Activated CD8-positive, alpha-beta memory T cell treated with anti-CD3 and anti-CD28 coated beads for 48 hours (primary cell): ENCODE results near the gene SLC25A21.
"Not testable (repeated sequence)": the region's sequence is repeated elsewhere in the genome, so short reads cannot be mapped to it uniquely, and the experiment has no call there.

ENCODE experiments used
- DNase-seq, 3 experiments: peaks; one replicate each; pipeline ENCODE4 v3.0.0-alpha.2; 2020; ENCODE audit warnings: low read depth in 2 of 3, low spot score in 2 of 3

SLC25A21 gene

GRCh38 chr14:36724162-36724561, 448.2 kb downstream of the SLC25A21 start:
- DNase-seq: no peak

- no peak for DNase-seq
Measured at GRCh38 chr14:36723530-36723929, 448.9 kb downstream of the SLC25A21 start.

GRCh38 chr14:36721877-36722276, 450.5 kb downstream of the SLC25A21 start:
- no peak for DNase-seq

GRCh38 chr14:36720657-36721056, 451.7 kb downstream of the SLC25A21 start:
- no peak for DNase-seq

- no peak for DNase-seq
Measured at GRCh38 chr14:36719823-36720222, 452.6 kb downstream of the SLC25A21 start.

- DNase-seq: no peak
Measured at GRCh38 chr14:36718216-36718615, 454.2 kb downstream of the SLC25A21 start.

GRCh38 chr14:36717363-36717762, 455.0 kb downstream of the SLC25A21 start:
- no peak for DNase-seq

- DNase-seq: no peak
Measured at GRCh38 chr14:36716614-36717184, 455.7 kb downstream of the SLC25A21 start.

- no peak for DNase-seq
Measured at GRCh38 chr14:36713960-36714703, 458.3 kb downstream of the SLC25A21 start.

GRCh38 chr14:36707570-36707969, 464.8 kb downstream of the SLC25A21 start:
- no peak for DNase-seq

GRCh38 chr14:36702474-36702873, 469.9 kb downstream of the SLC25A21 start:
- DNase-seq: no peak

- no peak for DNase-seq
Measured at GRCh38 chr14:36701132-36701531, 471.3 kb downstream of the SLC25A21 start.

GRCh38 chr14:36700651-36701050, 471.8 kb downstream of the SLC25A21 start:
- DNase-seq: no peak

GRCh38 chr14:36699420-36699819, 473.0 kb downstream of the SLC25A21 start:
- not testable (repeated sequence) for DNase-seq

- no peak for DNase-seq
Measured at GRCh38 chr14:36690311-36691040, 481.9 kb downstream of the SLC25A21 start.

GRCh38 chr14:36684946-36685345, 487.5 kb downstream of the SLC25A21 start:
- DNase-seq: no peak

- DNase-seq: no peak
Measured at GRCh38 chr14:36683083-36683724, 489.2 kb downstream of the SLC25A21 start.

- DNase-seq: no peak
Measured at GRCh38 chr14:36682338-36682737, 490.1 kb downstream of the SLC25A21 start.

GRCh38 chr14:36676236-36676635, 496.2 kb downstream of the SLC25A21 start:
- no peak for DNase-seq

GRCh38 chr14:36675581-36675980, 496.8 kb downstream of the SLC25A21 start:
- no peak for DNase-seq

GRCh38 chr14:36674659-36675058, 497.7 kb downstream of the SLC25A21 start:
- no peak for DNase-seq

- DNase-seq: no peak
Measured at GRCh38 chr14:36672095-36672494, 500.3 kb downstream of the SLC25A21 start.
